Measurements from ENCODE around the gene TDRD6.

GRCh38 chr6:46733341-46733801 lies 45.7 kb downstream of the TDRD6 start:
- TF ChIP-seq CTCF (IDR thresholded peaks at IDR 0.05): no peak
- TF ChIP-seq POLR2A (IDR thresholded peaks at IDR 0.05): no peak
- TF ChIP-seq POLR2AphosphoS5 (IDR thresholded peaks at IDR 0.05): no peak
